KMS-11 (cell line): ENCODE results near the gene ACTN2.

Source experiments
- H2AFZ ChIP-seq: fragments of 200-600 bp; sonication (generic); 2 replicates; pipeline ENCODE4 v1.6.1; 2016; ENCODE audit warnings: antibody characterized with exemption, mixed run types, low read depth
- H3K27ac ChIP-seq: fragments of 200-600 bp; sonication (generic); 2 replicates; pipeline ENCODE4 v1.6.1; 2016; ENCODE audit warnings: mild to moderate bottlenecking, mixed run types
- H3K27me3 ChIP-seq: fragments of 200-600 bp; sonication (generic); 2 replicates; pipeline ENCODE4 v1.6.1; 2017; ENCODE audit warnings: mild to moderate bottlenecking, low read depth, mixed run types, moderate library complexity; ENCODE audit not compliant: insufficient read depth
- H3K36me3 ChIP-seq: fragments of 200-600 bp; sonication (generic); 2 replicates; pipeline ENCODE4 v1.6.1; 2017; ENCODE audit warnings: mild to moderate bottlenecking, mixed run types; ENCODE audit not compliant: insufficient read depth
- H3K4me1 ChIP-seq: fragments of 200-600 bp; sonication (generic); 2 replicates; pipeline ENCODE4 v1.6.1; 2016; ENCODE audit warnings: mild to moderate bottlenecking, low read depth, mixed run types; ENCODE audit not compliant: poor library complexity, severe bottlenecking
- H3K4me2 ChIP-seq: fragments of 200-600 bp; sonication (generic); 2 replicates; pipeline ENCODE4 v1.7.0; 2016; ENCODE audit warnings: mild to moderate bottlenecking, mixed run types
- H3K4me3 ChIP-seq: fragments of 200-600 bp; sonication (generic); IDR thresholded peaks from 2 replicates; pipeline ENCODE4 v1.6.1; 2017; ENCODE audit warnings: low read depth, low read length, mixed read lengths; ENCODE audit not compliant: insufficient read depth
- H3K79me2 ChIP-seq: fragments of 200-600 bp; sonication (generic); 2 replicates; pipeline ENCODE4 v1.6.1; 2016; ENCODE audit warnings: low read depth, mixed run types; ENCODE audit not compliant: insufficient read depth
- H3K9ac ChIP-seq: fragments of 200-600 bp; sonication (generic); 2 replicates; pipeline ENCODE4 v1.6.1; 2016; ENCODE audit warnings: mild to moderate bottlenecking, mixed run types
- H4K20me1 ChIP-seq: fragments of 200-600 bp; sonication (generic); 2 replicates; pipeline ENCODE4 v1.6.1; 2016; ENCODE audit warnings: mild to moderate bottlenecking, mixed run types; ENCODE audit not compliant: insufficient read depth
- CTCF ChIP-seq: fragments of 200-600 bp; sonication (generic); conservative IDR thresholded peaks from 2 replicates; pipeline ENCODE4 v1.6.1; 2017; ENCODE audit warnings: low read depth, mild to moderate bottlenecking, antibody characterized with exemption, low read length, moderate library complexity, mixed read lengths

The ACTN2 gene

GRCh38 chr1:236716160-236716559, 29.9 kb downstream of the ACTN2 start:
- Histone ChIP-seq H3K4me3 (no peak overlapping the region), H3K27me3 (no peaks in the 10 kb centered on the region), H2AFZ (no peak overlapping the region)

GRCh38 chr1:236717811-236718210, 31.5 kb downstream of the ACTN2 start:
- Histone ChIP-seq H4K20me1 (no peaks in the 10 kb centered on the region), H3K36me3 (no peaks in the 10 kb centered on the region), H3K27me3 (no peaks in the 10 kb centered on the region), H3K9ac (no peak overlapping the region), H3K27ac (no peak overlapping the region), H3K79me2 (no peaks in the 10 kb centered on the region), H3K4me2 (no peak overlapping the region), H2AFZ (no peak overlapping the region), H3K4me3 (no peak overlapping the region), H3K4me1 (no peaks in the 10 kb centered on the region)
- TF ChIP-seq CTCF, result no peak

More at GRCh38 chr1:236716160-236716559, 29.9 kb downstream of the ACTN2 start:
- no peak overlapping the region for H3K9ac ChIP-seq
- H3K4me2 ChIP-seq, result no peak overlapping the region
- H3K79me2 ChIP-seq, result no peaks in the 10 kb centered on the region
- no peaks in the 10 kb centered on the region for H3K36me3 ChIP-seq
- no peaks in the 10 kb centered on the region for H4K20me1 ChIP-seq
- H3K4me1 ChIP-seq, result no peaks in the 10 kb centered on the region
- TF ChIP-seq CTCF, result no peak
- no peak overlapping the region for H3K27ac ChIP-seq

GRCh38 chr1:236718328-236718727, 32.0 kb downstream of the ACTN2 start:
- Histone ChIP-seq H3K27me3 (no peaks in the 10 kb centered on the region), H3K9ac (no peak overlapping the region), H3K4me2 (no peak overlapping the region), H4K20me1 (no peaks in the 10 kb centered on the region), H3K79me2 (no peaks in the 10 kb centered on the region), H3K4me1 (no peaks in the 10 kb centered on the region), H3K4me3 (no peak overlapping the region), H2AFZ (no peak overlapping the region), H3K36me3 (no peaks in the 10 kb centered on the region), H3K27ac (no peak overlapping the region)
- TF ChIP-seq CTCF, result no peak

GRCh38 chr1:236720206-236720605, 33.9 kb downstream of the ACTN2 start:
- no peak overlapping the region for H2AFZ ChIP-seq
- TF ChIP-seq CTCF, result no peak
- no peak overlapping the region for H3K27ac ChIP-seq
- no peak overlapping the region for H3K9ac ChIP-seq
- H3K4me2 ChIP-seq, result no peak overlapping the region
- H4K20me1 ChIP-seq, result no peaks in the 10 kb centered on the region
- no peaks in the 10 kb centered on the region for H3K79me2 ChIP-seq
- no peaks in the 10 kb centered on the region for H3K36me3 ChIP-seq
- no peaks in the 10 kb centered on the region for H3K4me1 ChIP-seq
- no peaks in the 10 kb centered on the region for H3K27me3 ChIP-seq
- no peak overlapping the region for H3K4me3 ChIP-seq
